Measurements from ENCODE around the gene KRT32.

- no peak for TF ChIP-seq TSC22D4 (tag; IDR thresholded peaks at IDR 0.05)
- TF ChIP-seq CTCF (IDR thresholded peaks at IDR 0.05 in 2 of 3, conservative IDR thresholded peaks at IDR 0.05 in 1 of 3; ENCODE audit: insufficient read depth in 2 of 3, low read depth in 1 of 3, low read length in 3 of 3): no peak
- TF ChIP-seq ZSCAN29 (IDR thresholded peaks at IDR 0.05): no peak
- TF ChIP-seq KLF1 (tag; IDR thresholded peaks at IDR 0.05): no peak
- TF ChIP-seq TEAD1 (CRISPR knock-in tag; IDR thresholded peaks at IDR 0.05): no peak
- TF ChIP-seq NFRKB (IDR thresholded peaks at IDR 0.05; ENCODE audit: low read depth): no peak
These were observed 8.2 kb upstream of the KRT32 start for GRCh38 chr17:41475421-41475820.
